Endothelial cell of umbilical vein (primary cell): ENCODE data around the gene MUC4.

Source experiments
- EZH2 ChIP-seq: IDR thresholded peaks from 2 replicates; pipeline ENCODE4 v1.6.1; 2012; ENCODE audit warnings: borderline replicate concordance, low read depth, mild to moderate bottlenecking, moderate library complexity, low read length, inconsistent platforms; ENCODE audit not compliant: severe bottlenecking
- POLR2A ChIP-seq: IDR thresholded peaks from 2 replicates; pipeline ENCODE4 v1.6.1; 2012; ENCODE audit warnings: low read depth, mild to moderate bottlenecking, control low read depth, low read length
- TF ChIP-seq, protein P1 (sequence below), 2 donors: IDR thresholded peaks; 1 replicate in 1 of 2; 2 replicates in 1 of 2; pipeline ENCODE4 v1.5.1; 2011; ENCODE audit warnings: low read length in 2 of 2, mild to moderate bottlenecking in 2 of 2, moderate library complexity in 2 of 2, control low read depth in 1 of 2, inconsistent platforms in 1 of 2, low read depth in 1 of 2; ENCODE audit not compliant: insufficient read depth in 1 of 2; ENCODE audit errors: extremely low read depth in 1 of 2

GRCh38 chr3:195764961-195765706, 46.6 kb downstream of the MUC4 start:
- no peak for TF ChIP-seq POLR2A
- TF ChIP-seq, protein P1, sequence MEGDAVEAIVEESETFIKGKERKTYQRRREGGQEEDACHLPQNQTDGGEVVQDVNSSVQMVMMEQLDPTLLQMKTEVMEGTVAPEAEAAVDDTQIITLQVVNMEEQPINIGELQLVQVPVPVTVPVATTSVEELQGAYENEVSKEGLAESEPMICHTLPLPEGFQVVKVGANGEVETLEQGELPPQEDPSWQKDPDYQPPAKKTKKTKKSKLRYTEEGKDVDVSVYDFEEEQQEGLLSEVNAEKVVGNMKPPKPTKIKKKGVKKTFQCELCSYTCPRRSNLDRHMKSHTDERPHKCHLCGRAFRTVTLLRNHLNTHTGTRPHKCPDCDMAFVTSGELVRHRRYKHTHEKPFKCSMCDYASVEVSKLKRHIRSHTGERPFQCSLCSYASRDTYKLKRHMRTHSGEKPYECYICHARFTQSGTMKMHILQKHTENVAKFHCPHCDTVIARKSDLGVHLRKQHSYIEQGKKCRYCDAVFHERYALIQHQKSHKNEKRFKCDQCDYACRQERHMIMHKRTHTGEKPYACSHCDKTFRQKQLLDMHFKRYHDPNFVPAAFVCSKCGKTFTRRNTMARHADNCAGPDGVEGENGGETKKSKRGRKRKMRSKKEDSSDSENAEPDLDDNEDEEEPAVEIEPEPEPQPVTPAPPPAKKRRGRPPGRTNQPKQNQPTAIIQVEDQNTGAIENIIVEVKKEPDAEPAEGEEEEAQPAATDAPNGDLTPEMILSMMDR (IDR thresholded peaks at IDR 0.05; ENCODE audit: extremely low read depth in 1 of 2, insufficient read depth in 1 of 2, low read depth in 1 of 2, low read length in 2 of 2): no peak
- TF ChIP-seq EZH2: no peak
